Pons (tissue), 1 donor: ENCODE measurements around the gene HTT.

Experiments used
- DNase-seq: peaks from one replicate; pipeline ENCODE4 v3.0.0-alpha.2; 2016; ENCODE audit warnings: low spot score

HTT gene

DNA sequence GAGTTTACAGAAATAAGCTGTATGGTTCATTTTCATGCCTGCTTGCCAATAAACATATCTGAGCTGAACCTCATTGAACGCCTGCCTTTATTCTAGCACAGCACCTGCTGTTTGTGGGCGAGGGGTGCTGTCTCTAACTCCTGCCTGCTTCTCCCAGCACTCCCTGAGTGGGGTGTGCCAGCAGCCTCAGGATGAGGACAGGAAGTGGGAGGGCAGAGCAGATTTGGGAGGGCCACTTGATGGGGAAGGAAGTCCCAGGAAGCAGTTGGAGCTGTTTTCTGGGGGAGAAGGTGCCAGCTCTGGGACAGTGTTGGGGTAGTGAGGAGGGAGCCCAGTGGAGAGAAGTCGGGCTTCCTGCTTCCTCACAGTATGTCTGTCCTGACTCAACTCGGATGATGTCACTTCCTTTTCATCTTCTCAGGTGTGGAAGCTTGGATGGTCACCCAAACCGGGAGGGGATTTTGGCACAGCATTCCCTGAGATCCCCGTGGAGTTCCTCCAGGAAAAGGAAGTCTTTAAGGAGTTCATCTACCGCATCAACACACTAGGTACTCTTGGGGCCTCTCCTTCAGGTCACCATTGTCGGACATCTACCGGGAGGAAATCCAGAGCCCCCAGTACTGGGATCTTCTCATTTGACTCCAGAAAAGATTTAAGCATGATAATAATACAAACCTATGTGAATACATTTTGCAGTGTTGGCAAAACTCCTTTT is 145.4 kb downstream of the HTT start:
- DNase-seq: no peak

DNA sequence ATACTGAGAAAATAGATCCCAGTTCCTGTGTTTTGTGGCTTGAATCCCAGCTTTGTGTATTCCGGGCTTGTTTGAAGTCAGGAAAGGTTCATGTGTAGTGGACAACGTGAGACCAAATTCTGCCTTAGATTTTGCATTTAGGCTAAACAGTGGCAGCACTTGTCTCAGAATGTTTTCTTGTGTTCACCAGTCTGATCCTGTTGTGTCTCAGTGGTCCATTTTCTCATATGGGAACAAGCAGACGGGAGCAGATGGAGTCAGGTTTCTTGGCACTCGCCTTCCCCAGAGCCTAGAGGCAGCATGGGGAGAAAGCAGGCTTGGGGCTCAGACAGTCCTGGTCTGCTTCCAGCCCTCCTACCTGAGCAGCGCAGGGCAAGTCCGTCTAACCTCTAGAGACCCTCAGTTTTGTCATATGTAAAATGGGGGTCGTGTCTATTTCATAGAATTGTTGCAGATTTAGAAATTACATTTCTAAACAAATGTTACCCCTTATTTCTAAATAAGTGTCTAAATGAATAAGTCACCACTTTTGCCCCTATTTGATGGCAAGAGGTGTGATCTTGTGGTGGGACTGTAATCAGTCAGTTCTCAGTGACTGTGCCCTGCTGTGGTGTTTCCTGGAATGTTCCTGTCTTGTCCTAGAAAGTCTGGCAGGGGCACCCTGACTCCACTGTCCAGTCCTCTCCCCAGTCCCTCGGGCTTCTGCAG is 146.1 kb downstream of the HTT start:
- peak; percentile 22 for DNase-seq

DNA sequence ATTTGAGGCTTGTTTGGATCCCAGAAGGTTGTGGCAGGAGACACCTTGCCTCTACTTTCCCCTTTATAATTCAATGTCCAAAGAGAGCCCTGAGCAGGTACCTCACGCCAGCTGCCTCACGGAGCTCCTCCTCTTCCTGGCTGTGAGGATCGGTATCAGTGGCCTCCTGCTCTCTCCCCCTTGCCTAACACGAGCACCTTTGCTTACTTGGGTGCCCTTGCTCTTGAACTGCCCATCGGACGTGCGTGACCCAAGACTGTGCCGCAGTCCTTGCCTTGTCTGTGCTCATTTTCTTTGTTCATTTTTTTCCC is 146.7 kb downstream of the HTT start:
- no peak for DNase-seq

DNA sequence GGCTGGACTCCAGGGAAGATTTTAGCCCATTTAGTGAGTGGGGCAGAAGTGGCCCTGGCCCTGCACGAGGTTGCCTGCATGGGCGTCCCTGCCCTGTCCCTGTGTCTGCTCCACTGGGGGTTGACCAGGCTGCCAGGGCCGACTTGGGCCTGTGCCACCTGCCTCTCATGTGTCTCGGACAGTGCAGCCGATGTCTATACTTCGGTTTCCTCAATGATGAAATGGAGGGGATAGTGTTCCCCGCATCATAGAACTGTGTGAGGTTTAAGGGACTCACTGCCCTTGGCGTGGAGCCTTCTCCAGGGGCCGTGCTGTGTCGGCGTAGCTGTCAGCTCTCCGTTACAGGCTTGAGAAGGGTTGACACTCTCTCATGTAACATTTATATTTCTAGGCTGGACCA is 147.5 kb downstream of the HTT start:
- no peak for DNase-seq

DNA sequence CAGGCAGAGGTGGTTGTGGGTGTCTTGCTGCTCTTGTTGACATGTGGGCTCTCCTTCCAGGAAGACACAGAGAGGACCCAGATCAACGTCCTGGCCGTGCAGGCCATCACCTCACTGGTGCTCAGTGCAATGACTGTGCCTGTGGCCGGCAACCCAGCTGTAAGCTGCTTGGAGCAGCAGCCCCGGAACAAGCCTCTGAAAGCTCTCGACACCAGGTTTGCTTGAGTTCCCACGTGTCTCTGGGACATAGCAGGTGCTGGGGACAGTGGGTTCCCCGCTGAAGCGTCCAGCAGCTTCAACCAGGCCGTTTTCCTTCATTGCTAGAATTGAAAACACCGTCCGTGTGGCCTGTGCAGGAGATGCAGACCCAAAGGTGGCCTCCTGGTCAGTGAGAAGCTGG is 148.9 kb downstream of the HTT start:
- no peak for DNase-seq

DNA sequence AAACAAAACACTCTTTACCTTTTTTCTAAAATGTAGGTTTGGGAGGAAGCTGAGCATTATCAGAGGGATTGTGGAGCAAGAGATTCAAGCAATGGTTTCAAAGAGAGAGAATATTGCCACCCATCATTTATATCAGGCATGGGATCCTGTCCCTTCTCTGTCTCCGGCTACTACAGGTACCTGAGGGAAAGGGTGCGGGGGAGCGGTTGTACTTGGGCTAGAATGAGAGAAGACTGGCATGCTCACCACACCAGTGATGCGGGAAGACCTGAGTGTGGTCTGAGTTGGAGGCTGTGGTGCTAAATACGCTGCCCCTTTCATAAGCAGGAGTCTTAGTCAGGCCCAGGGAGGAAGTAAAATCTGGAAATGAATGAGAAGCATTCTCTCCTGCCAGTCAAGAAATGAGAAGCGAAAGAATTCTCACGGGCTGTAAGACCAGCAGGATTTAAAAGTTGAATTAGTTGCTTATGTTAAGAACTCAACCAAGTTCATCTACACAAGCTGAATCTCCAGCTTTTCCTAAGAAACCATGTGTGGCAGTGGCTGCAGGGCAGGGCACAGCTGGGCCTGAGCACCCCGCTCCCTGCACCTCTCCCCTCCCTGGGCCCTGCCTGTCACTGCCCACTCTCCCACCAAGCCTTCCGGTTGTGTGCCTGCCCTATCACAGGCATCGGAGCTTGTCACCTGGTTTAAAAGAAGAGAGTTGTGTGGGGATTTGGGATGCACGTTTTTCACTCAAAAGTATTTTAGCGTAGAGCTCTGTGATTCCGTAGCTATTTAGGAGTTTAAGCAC is 149.7 kb downstream of the HTT start:
- DNase-seq: peak; percentile 51

DNA sequence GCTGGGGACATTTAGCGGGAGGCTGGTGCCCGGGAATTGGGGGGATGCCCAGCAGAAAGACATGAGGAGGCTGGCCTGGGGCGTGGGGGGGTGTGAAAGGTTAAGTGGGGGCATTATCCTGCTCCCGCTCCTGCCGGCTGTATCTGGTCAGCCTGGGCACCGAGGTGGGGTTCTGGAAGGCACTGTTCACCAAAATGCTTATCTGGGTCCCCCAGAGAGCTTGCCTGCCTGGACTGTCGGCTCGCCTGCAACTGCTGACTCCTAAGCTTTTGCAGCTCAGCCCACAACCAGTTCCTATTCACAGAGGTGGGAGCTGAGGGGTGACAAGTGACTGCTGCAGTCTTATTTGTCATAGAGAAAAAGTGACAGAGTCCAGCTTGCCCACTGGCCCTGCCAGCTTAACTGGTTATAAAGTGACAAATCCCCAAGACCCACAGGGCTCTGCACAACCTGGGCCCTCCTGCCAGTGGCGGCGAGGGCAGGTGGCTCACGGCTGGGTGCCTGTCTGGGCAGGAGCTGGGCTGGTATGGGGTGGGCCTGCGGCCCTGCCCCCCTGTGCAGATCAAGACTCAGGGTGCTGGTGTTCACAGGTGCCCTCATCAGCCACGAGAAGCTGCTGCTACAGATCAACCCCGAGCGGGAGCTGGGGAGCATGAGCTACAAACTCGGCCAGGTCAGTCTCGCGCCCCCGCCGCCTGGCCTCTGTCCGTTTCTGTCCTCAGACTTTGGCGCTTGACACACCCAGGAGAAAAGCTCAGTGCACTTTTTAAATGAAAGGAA is 150.8 kb downstream of the HTT start:
- no peak for DNase-seq

DNA sequence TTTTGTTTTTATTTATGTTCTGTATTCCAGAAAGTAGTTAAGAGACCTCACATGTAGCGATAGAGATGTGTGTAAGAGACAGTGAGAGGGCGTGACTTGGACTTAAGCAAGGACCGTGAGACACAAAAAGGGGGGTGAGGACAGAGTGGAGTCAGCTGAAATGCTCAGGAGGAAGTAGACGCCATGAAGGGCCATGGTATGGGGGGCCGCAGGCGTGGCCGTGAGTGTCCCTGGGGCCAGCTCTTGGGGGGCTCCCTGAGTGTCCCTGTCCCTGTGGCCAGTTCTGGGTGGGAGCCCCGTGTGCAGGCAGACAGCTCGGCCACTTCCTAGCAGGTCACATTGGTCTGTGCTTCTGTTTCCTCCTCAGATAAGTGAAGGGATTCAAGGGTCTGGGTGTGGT is 151.5 kb downstream of the HTT start:
- no peak for DNase-seq

DNA sequence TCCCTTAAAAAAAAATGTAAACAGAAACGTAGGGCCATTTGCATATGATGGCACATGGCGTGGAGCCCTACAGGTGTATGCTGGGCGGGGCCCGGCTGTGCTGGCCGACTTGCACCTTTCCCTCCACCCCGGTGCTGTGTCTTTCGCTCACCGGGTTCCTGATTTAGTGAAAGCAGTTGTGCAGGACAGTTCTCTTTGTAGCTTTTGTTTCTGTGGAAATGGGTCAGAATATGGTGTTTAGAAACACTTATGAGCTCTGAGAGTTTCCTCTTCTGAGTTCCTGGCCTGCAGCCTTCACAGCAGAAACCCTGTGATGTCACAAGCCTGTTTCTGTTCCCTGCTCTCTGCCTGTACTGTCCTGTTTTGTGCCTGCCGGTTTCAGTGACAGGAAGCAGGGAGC is 152.0 kb downstream of the HTT start:
- peak; percentile 66 for DNase-seq

DNA sequence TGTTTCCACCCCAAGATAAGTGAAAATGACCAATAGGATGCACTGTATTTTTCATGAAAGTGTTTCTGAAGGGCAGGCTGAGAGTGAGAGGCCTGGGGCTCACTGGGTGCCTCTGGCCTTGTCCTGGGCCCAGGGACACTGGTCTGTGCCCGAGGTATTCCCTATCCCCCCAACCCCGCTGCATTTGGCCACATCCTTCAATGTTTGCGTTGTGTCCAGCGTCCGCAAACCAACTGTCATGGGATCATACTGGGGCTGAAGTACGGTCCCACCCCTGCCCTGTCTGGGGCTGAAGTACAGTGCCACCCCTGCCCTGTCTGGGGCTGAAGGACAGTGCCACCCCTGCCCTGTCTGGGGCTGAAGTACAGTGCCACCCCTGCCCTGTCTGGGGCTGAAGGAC is 152.5 kb downstream of the HTT start:
- no peak for DNase-seq

DNA sequence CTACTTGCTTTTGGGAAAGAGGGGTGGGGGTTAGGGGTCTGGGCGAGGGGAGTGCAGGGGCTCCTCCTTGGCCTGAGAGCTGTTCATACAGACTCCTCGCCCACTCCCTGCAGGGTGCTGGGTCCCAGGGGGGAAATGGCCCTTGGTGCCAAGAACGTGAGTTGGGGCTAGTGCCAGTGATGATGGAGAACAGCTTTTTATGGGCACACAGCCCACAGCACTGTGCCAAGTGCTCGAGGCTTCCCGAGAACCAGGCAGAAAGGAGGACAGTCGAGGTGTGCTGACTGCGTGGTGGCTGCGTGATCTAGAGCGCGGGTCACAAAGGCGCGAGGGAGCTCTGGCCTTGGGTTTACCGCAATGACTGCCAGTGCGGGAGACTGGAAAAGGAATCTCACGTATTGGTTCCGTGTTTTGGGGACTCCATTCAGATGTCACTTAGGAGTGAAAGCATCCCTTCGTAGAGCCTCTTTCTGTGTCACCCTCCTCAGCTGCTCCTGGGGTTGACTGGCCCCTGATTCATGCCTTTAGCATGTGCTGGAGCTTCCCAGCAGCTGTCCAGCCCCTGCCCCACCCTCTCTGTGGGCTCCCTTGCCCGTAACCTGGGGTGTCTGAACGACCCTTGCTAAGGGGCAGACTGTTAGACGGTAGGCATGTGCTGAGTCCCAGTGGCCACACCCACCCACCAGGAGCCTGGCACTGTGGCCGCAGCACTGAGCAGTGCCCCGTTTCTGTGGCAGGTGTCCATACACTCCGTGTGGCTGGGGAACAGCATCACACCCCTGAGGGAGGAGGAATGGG is 153.6 kb downstream of the HTT start:
- DNase-seq: no peak

DNA sequence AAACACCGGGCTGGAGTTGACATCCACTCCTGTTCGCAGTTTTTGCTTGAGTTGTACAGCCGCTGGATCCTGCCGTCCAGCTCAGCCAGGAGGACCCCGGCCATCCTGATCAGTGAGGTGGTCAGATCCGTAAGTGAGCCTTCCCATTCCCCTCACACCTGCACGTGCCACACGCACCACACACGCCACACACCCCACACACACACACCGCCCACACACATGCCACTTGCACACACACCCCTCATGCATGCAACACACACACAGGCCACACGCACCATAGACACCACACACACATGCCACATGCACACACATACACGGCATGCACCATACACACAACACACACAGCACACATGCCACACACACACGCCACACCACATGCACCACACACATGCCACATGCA is 154.4 kb downstream of the HTT start:
- no peak for DNase-seq

DNA sequence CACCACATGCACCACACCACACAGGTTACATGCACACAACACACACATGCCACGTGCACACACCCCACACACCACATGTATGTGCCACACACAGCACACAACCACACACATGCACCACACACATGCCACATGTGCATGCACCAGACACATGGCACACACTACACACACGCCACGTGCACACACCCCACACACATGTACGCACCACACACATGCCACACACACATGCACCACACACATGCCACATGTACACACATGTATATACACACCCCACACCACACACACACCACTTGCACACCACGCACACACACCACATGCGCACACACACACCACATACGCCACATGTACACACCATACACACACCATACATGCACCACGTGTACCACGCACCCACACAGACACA is 154.8 kb downstream of the HTT start:
- DNase-seq: no peak

DNA sequence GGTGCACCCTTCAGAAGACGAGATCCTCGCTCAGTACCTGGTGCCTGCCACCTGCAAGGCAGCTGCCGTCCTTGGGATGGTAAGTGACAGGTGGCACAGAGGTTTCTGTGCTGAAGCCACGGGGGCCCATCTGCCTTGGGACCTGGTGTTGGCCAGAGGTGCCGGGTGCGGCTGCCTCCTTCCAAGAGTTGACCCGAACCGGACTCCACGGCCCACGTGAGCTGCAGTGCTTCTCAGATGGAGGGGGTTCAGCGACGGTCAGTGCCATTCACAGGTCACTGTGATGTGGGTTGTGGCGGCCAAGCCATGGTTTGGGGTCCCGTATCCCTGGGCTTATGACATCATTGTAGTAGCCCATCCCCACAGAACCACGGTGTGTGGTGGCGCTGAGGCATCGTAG is 155.5 kb downstream of the HTT start:
- DNase-seq: no peak

DNA sequence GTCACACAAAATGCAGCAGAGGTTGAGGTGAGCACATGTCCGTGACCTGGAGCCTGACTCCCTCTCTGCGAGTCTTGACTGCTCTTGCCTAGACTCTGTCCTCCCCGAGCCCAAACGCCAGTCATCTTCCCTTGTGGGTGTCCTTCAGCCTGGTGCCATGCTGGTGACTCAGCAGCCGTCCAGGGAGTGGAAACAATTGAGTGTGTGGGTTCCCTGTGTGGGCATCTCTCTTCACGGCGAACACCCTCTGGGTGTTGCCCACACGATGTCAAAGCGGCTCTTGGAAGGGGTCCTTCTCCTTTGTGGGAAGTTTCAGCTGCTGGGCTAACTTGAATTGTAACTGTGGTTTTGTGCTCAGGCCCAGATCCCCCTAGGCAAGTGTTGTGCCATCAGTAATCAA is 157.0 kb downstream of the HTT start:
- no peak for DNase-seq

DNA sequence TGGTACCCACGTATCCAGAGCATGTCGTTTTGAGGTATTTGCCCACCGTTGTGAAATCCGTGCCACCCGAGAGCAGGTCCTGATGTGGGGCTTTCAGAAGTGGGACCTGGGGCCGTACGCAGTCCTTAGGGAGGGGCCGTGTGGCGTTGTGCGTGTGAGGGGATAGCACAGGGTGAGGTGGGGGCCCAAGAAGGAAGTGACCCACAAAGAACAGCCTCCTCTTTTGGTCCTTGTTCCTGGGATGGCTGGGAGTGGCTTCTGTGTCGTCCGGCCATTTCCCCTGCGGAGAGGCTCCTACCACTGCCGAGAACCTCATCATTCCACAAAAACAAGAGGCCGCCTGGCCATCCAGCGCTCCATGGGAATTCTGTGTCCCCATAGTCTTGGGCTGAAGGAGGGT is 157.5 kb downstream of the HTT start:
- DNase-seq: no peak

DNA sequence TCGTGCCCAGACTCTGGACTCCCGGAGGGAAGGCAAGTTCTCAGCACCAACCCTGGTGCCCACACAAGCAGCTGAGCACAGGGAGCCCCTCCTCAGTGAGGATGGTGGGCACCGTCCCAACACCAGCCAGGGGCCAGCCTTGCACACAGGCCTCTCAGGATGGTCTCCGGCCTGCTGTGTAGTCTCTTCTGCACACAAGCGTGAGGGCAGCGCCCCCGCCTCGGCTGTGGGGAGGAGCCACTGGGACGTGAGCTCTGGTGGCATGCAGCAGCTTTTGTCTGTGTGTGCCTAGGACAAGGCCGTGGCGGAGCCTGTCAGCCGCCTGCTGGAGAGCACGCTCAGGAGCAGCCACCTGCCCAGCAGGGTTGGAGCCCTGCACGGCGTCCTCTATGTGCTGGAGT is 158.4 kb downstream of the HTT start:
- DNase-seq: no peak

DNA sequence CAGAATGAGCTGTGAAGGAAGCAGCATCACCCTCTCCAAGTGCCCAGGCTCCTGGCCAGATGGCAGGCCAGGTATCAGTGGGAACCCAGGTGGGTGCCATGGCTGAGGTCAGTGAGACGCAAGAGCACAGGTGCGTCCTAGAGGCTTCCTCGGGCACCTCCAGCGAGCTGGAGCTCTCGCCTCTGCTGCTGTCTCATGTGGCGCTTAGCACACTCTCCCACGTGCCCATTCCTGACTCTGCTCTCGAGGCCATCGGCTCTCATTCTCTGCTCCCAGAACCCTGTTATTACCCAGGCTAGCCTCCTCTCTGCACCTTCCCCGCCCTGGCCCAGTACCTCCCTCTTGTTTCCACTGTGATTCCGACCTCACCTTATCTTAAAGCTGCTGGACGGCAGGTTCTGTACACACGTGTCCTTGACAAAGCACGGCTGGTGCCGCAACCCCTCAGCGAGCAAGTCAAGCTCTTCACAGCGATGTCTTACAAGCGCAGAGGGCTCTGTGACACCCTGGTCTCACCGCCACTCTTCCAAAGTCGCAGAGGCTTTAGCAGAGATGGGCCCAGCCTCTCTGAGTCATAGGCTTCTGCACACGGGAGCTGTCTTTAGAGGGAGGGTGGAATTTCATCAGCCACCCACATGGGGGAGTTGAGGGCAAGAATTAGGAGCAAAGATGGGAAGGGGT is 159.1 kb downstream of the HTT start:
- DNase-seq: no peak

DNA sequence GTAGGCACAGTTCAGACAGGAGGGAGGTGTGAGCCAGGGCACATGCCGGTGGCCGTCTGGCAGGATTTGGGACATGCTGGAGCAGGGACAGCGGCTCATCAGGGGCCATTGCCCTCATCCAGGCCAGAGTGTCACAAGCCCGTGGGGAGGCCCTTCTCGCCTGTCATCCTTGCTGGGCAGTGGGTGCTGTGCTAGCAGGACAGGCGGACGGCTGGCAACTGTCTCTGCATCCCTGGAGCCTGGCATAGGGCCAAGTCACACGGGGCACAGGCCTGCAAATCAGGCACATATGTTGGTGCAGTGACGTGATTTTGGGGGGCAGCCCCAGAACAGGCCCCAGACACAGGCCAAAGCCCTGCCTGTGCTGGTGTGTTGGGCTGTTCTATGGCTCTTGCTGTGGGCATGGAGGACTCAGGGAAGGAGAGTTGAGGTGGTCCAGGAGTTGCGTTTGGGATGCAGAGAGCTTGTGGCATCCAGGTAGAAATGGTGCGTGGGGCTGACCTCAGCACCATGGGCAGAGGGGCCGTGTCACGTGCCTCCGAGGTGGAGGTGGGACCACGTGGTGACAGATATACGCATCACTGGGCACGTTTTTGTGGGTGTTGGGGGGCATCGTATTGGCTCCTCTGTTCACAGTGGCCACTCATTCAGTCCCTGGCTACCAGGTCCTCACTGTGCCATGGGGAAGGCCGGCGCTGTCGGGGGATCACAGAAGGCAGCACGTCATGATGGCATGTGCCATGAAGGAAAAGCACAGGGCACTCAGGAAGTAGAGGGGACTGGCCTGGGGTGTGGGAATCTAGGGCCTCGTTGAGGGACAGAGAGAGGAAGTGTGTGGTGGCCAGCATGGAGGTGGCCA is 159.9 kb downstream of the HTT start:
- no peak for DNase-seq

DNA sequence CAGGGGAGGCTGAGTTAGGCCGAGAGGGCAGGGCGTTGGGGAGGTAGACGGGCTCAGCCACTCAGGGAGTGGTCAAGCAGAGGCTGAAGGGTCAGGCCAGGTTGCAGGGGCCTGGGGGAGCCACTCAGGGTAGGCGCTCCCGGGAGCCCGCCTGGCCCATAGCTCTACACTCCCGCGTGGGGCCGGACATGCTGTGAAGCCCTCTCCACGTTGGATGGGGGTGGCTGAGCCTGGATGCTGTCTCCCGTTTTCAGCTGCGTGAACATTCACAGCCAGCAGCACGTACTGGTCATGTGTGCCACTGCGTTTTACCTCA is 160.5 kb downstream of the HTT start:
- DNase-seq: no peak
